ENCODE data around the gene VAMP2. TPM values are rescaled to one million over a fixed set of nuclear protein-coding genes. Genes with fewer than 3 reads are reported as not detected.

The VAMP2 gene
- total and polyA plus RNA-seq, 9 of the 15 experiments (the other 6 are each of a cell fraction or from before 2014, with no cell fraction given), result 2.3 to 31.8 (median 6.0) TPM

DNA sequence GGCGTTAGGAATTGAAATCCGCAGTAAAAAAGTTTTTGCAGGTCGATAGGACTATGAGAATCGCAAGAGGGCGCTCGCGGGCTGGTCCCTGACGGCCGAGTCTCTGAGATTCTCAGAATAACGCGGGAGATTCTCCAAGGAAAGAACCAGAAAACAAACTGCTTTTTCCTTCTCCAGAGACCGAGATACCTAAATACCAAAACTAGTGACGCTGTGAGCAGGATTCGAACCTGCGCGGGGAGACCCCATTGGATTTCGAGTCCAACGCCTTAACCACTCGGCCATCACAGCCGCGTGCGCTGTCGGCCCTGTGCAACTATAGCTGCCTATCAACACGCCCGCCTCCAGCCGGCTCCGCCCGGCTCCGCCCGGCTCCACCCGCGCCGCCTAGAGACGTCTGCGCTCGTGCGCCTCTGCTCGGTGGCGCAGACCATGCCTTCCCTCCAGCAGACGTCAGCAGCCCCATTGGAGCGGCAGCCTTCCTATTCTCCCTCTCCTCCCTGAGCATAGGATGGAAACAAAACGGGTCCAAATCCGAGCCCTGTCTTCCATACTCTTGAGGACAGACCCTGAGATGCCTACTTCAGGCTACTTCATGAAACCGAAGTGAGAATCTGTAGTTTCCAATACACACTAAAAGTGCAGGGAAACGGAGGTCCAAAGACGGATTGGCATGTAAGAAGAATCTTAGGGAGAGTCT is 23.9 kb downstream of the VAMP2 start (continued):
- no peak for TF ChIP-seq CCAR2 (IDR thresholded peaks at IDR 0.05; ENCODE audit: low read depth, low read length)
- TF ChIP-seq ZBTB7A (IDR thresholded peaks at IDR 0.05; ENCODE audit: borderline replicate concordance, control insufficient read depth, low read depth, low read length), result no peak
- no peak for TF ChIP-seq HIVEP1 (CRISPR knock-in tag; IDR thresholded peaks at IDR 0.05)
- TF ChIP-seq NEUROD1 (IDR thresholded peaks at IDR 0.05; ENCODE audit: borderline replicate concordance, low read depth, low read length, partially characterized antibody), result no peak
- TF ChIP-seq, protein P1, sequence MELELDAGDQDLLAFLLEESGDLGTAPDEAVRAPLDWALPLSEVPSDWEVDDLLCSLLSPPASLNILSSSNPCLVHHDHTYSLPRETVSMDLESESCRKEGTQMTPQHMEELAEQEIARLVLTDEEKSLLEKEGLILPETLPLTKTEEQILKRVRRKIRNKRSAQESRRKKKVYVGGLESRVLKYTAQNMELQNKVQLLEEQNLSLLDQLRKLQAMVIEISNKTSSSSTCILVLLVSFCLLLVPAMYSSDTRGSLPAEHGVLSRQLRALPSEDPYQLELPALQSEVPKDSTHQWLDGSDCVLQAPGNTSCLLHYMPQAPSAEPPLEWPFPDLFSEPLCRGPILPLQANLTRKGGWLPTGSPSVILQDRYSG (tag; conservative IDR thresholded peaks at IDR 0.05; ENCODE audit: low read depth), result no peak
- no peak for TF ChIP-seq ZNF146 (CRISPR knock-in tag; IDR thresholded peaks at IDR 0.05; ENCODE audit: unreplicated experiment)
- TF ChIP-seq, protein P2, sequence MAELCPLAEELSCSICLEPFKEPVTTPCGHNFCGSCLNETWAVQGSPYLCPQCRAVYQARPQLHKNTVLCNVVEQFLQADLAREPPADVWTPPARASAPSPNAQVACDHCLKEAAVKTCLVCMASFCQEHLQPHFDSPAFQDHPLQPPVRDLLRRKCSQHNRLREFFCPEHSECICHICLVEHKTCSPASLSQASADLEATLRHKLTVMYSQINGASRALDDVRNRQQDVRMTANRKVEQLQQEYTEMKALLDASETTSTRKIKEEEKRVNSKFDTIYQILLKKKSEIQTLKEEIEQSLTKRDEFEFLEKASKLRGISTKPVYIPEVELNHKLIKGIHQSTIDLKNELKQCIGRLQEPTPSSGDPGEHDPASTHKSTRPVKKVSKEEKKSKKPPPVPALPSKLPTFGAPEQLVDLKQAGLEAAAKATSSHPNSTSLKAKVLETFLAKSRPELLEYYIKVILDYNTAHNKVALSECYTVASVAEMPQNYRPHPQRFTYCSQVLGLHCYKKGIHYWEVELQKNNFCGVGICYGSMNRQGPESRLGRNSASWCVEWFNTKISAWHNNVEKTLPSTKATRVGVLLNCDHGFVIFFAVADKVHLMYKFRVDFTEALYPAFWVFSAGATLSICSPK (IDR thresholded peaks at IDR 0.05; ENCODE audit: borderline replicate concordance), result no peak
- TF ChIP-seq KAT7 (CRISPR knock-in tag; IDR thresholded peaks at IDR 0.05; ENCODE audit: borderline replicate concordance), result peak; percentile 89; the same call in 1 of the 2 replicates
- TF ChIP-seq GTF2F1 (IDR thresholded peaks at IDR 0.05; ENCODE audit: low read depth, low read length), result no peak
- TF ChIP-seq DDX20 (tag; IDR thresholded peaks at IDR 0.05; ENCODE audit: low read depth), result no peak
- no peak for TF ChIP-seq ZNF668 (CRISPR knock-in tag; IDR thresholded peaks at IDR 0.05)
- TF ChIP-seq CXXC5 (CRISPR knock-in tag; IDR thresholded peaks at IDR 0.05), result peak; percentile 93
- TF ChIP-seq LARP7 (IDR thresholded peaks at IDR 0.05), result no peak
- no peak for TF ChIP-seq RUNX1 (IDR thresholded peaks at IDR 0.05; ENCODE audit: low read depth)
- TF ChIP-seq, protein P3, sequence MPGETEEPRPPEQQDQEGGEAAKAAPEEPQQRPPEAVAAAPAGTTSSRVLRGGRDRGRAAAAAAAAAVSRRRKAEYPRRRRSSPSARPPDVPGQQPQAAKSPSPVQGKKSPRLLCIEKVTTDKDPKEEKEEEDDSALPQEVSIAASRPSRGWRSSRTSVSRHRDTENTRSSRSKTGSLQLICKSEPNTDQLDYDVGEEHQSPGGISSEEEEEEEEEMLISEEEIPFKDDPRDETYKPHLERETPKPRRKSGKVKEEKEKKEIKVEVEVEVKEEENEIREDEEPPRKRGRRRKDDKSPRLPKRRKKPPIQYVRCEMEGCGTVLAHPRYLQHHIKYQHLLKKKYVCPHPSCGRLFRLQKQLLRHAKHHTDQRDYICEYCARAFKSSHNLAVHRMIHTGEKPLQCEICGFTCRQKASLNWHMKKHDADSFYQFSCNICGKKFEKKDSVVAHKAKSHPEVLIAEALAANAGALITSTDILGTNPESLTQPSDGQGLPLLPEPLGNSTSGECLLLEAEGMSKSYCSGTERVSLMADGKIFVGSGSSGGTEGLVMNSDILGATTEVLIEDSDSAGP (CRISPR knock-in tag; IDR thresholded peaks at IDR 0.05), result 0 out of 2 replicates have a peak, but pooled peaks have one; percentile 46
- TF ChIP-seq, protein P4, sequence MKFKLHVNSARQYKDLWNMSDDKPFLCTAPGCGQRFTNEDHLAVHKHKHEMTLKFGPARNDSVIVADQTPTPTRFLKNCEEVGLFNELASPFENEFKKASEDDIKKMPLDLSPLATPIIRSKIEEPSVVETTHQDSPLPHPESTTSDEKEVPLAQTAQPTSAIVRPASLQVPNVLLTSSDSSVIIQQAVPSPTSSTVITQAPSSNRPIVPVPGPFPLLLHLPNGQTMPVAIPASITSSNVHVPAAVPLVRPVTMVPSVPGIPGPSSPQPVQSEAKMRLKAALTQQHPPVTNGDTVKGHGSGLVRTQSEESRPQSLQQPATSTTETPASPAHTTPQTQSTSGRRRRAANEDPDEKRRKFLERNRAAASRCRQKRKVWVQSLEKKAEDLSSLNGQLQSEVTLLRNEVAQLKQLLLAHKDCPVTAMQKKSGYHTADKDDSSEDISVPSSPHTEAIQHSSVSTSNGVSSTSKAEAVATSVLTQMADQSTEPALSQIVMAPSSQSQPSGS (CRISPR knock-in tag; IDR thresholded peaks at IDR 0.05), result 0 out of 2 replicates have a peak, but pooled peaks have one; percentile 27
